Endothelial cell of umbilical vein (primary cell): ENCODE results near the gene PPP1R1C. TPM values are rescaled to one million over a fixed set of nuclear protein-coding genes. Genes with fewer than 3 reads are reported as not detected.

Experiments
- BruUV-seq: library from RNA; stranded (reverse); fragments of 400-500 nt; replicated peaks from 2 replicates; lab custom pipeline; 2021; lab: Mats Ljungman, UMichigan
- CTCF ChIA-PET: fragments of 300-600, 350-600 bp; sonication (Branson Sonifier 250); formaldehyde crosslinking; loops from one replicate; lab custom pipeline; 2021; ENCODE audit warnings: antibody characterized with exemption, inconsistent platforms; lab: Charles Lee
- POLR2A ChIA-PET: fragments of 300-600, 350-600 bp; sonication (Branson Sonifier 250); formaldehyde crosslinking; loops from one replicate; lab custom pipeline; 2021; ENCODE audit warnings: antibody characterized with exemption, inconsistent platforms; lab: Charles Lee
- DNase-seq: peaks from one replicate; pipeline ENCODE4 v3.0.0-alpha.2; 2011; ENCODE audit warnings: low read depth, low spot score
- FAIRE-seq: peaks from 2 replicates; lab custom pipeline; 2011; peaks lifted over from hg19 to GRCh38; lab: Jason Lieb, UNC
- H2AFZ ChIP-seq: 2 replicates; pipeline ENCODE4 v1.6.0; 2012; ENCODE audit warnings: low read depth, low read length, control low read depth, inconsistent platforms
- H3K27ac ChIP-seq: 2 replicates; pipeline ENCODE4 v1.5.1; 2011; ENCODE audit warnings: low read depth, mild to moderate bottlenecking, control low read depth, low read length, moderate library complexity; ENCODE audit not compliant: insufficient read depth
- H3K27me3 ChIP-seq, 2 experiments: 2 replicates each; pipeline versions ENCODE4 v1.6.0 to v1.6.1; 2011; ENCODE audit warnings: low read length in 2 of 2, mixed read lengths in 1 of 2; ENCODE audit not compliant: control insufficient read depth in 2 of 2, insufficient read depth in 2 of 2
- H3K36me3 ChIP-seq, 2 experiments: 2 replicates in 1 of 2; 3 replicates in 1 of 2; pipeline ENCODE4 v1.5.1; 2011; ENCODE audit warnings: low read length in 2 of 2, mild to moderate bottlenecking in 1 of 2, moderate library complexity in 1 of 2; ENCODE audit not compliant: control insufficient read depth in 2 of 2, insufficient read depth in 2 of 2; ENCODE audit errors: extremely low read depth in 1 of 2
- H3K4me1 ChIP-seq: 3 replicates; pipeline ENCODE4 v1.5.1; 2011; ENCODE audit warnings: mild to moderate bottlenecking, low read length; ENCODE audit not compliant: control insufficient read depth, insufficient read depth; ENCODE audit errors: extremely low read depth
- H3K4me2 ChIP-seq: 2 replicates; pipeline ENCODE4 v1.6.1; 2011; ENCODE audit warnings: low read length, control low read depth, mixed read lengths; ENCODE audit not compliant: insufficient read depth
- H3K4me3 ChIP-seq, 3 experiments: fragments of 200-600 bp in 1 of 3; sonication (generic), shearing (Covaris generic) in 1 of 3; replicated peaks in 1 of 3; 2 replicates each; pipeline ENCODE4 v1.5.1; 2011 to 2016; ENCODE audit warnings: control low read depth in 3 of 3, low read length in 3 of 3, mild to moderate bottlenecking in 2 of 3, inconsistent platforms in 1 of 3, low read depth in 1 of 3, moderate library complexity in 1 of 3; ENCODE audit not compliant: insufficient read depth in 1 of 3
- H3K79me2 ChIP-seq: 2 replicates; pipeline ENCODE4 v1.6.0; 2012; ENCODE audit warnings: low read length, inconsistent platforms; ENCODE audit not compliant: control insufficient read depth, insufficient read depth
- H3K9ac ChIP-seq: replicated peaks from 2 replicates; pipeline ENCODE3; 2011; ENCODE audit warnings: low read length, control low read depth; ENCODE audit not compliant: insufficient read depth; ENCODE audit errors: extremely low read depth
- H3K9me1 ChIP-seq: replicated peaks from 3 replicates; pipeline ENCODE4 v1.6.0; 2011; ENCODE audit warnings: mild to moderate bottlenecking, low read length; ENCODE audit not compliant: control insufficient read depth, insufficient read depth; ENCODE audit errors: extremely low read depth
- H3K9me3 ChIP-seq: replicated peaks from 2 replicates; pipeline ENCODE4 v1.5.1; 2012; ENCODE audit warnings: low read length, inconsistent platforms; ENCODE audit not compliant: control insufficient read depth, insufficient read depth
- H4K20me1 ChIP-seq: replicated peaks from 2 replicates; pipeline ENCODE3; 2011; ENCODE audit warnings: mild to moderate bottlenecking, low read length; ENCODE audit not compliant: control insufficient read depth, insufficient read depth; ENCODE audit errors: extremely low read depth
- CTCF ChIP-seq, 2 donors: IDR thresholded peaks; 1 replicate in 1 of 2; 2 replicates in 1 of 2; pipeline ENCODE4 v1.5.1; 2011; ENCODE audit warnings: low read length in 2 of 2, mild to moderate bottlenecking in 2 of 2, moderate library complexity in 2 of 2, control low read depth in 1 of 2, inconsistent platforms in 1 of 2, low read depth in 1 of 2; ENCODE audit not compliant: insufficient read depth in 1 of 2; ENCODE audit errors: extremely low read depth in 1 of 2
- EZH2 ChIP-seq: IDR thresholded peaks from 2 replicates; pipeline ENCODE4 v1.6.1; 2012; ENCODE audit warnings: borderline replicate concordance, low read depth, mild to moderate bottlenecking, moderate library complexity, low read length, inconsistent platforms; ENCODE audit not compliant: severe bottlenecking
- FOS ChIP-seq: IDR thresholded peaks from 2 replicates; pipeline ENCODE4 v1.6.1; 2011; ENCODE audit warnings: mild to moderate bottlenecking, low read length, moderate library complexity, borderline replicate concordance; ENCODE audit not compliant: insufficient read depth
- GATA2 ChIP-seq: IDR thresholded peaks from 2 replicates; pipeline ENCODE4 v1.7.0; 2011; ENCODE audit warnings: low read depth, mild to moderate bottlenecking, moderate library complexity, mixed read lengths, low read length; ENCODE audit not compliant: insufficient read length, insufficient read depth
- JUN ChIP-seq: IDR thresholded peaks from 2 replicates; pipeline ENCODE4 v1.6.1; 2011; ENCODE audit warnings: borderline replicate concordance, low read depth; ENCODE audit not compliant: insufficient read length, insufficient read depth
- MAX ChIP-seq: IDR thresholded peaks from 2 replicates; pipeline ENCODE4 v1.6.1; 2011; ENCODE audit not compliant: insufficient read depth, insufficient read length
- MYC ChIP-seq: IDR thresholded peaks from one replicate; pipeline ENCODE4 v1.6.1; 2011; ENCODE audit warnings: mild to moderate bottlenecking, low read depth, low read length
- POLR2A ChIP-seq: IDR thresholded peaks from 2 replicates; pipeline ENCODE4 v1.6.1; 2012; ENCODE audit warnings: low read depth, mild to moderate bottlenecking, control low read depth, low read length
- POLR2AphosphoS5 ChIP-seq: IDR thresholded peaks from 2 replicates; pipeline ENCODE4 v1.6.1; 2012; ENCODE audit warnings: low read depth, mild to moderate bottlenecking, control low read depth, low read length, moderate library complexity; ENCODE audit not compliant: insufficient read depth
- dilution Hi-C: fragments of 300-500 bp; cut with MboI; formaldehyde crosslinking; loops from one replicate; pipeline ENCODE4 v1.15.0; 2019; ENCODE audit warnings: low sequenced_read_pairs; ENCODE audit not compliant: extremely low pct_ligation_motif_present
- intact Hi-C: fragments of 100-400 bp; cut with micrococcal nuclease; formaldehyde crosslinking; loops from one replicate; pipeline ENCODE4 v1.10.0; 2022
- polyA plus RNA-seq, 4 experiments: library from polyadenylated mRNA; depleted of rRNA in 3 of 4; stranded (reverse) in 3 of 4; unstranded in 1 of 4; fragments of >200 nt; gene quantifications; 2 replicates each; pipeline versions ENCODE4 v1.2.1 to v1.2.3, GENCODE V29; 2011 to 2012; ENCODE audit warnings: missing spikeins in 1 of 4
- total RNA-seq: library from RNA; stranded (reverse); gene quantifications from 2 replicates; pipeline ENCODE4 v1.2.3, GENCODE V29; 2021

PPP1R1C gene
- total and polyA plus RNA-seq, 2 donors (not counting 3 experiments of a cell fraction or from before 2014, with no cell fraction given) = 0.26 TPM; not detected in 1

DNA sequence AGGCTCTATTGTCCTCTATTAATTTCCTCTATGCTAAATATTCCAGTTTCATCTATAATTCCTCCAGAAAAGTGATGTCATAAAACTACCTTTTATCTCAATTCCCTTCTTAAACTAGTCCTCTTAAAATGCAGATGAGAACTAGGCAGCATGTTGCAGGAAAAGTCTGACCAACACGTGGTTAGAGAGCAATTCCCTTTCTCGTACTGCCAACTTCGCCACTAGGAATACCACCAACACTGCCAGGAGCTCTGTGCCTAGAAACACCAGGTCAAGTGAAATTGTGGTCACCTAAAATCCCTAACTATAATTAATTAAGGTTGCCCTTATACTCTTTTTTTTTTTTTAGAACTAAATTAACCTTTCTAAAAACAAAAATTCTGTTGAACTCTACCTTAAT, 127.7 kb downstream of the PPP1R1C start:
- DNase-seq (no peak), FAIRE-seq (no peak)
- ChIA-PET POLR2A (no interaction called here), CTCF (no interaction called here)
- Histone ChIP-seq H3K27me3 (no peaks in the 10 kb centered on the region), H3K9ac (no peak overlapping the region), H3K4me2 (no peak overlapping the region), H3K9me1 (no peaks in the 10 kb centered on the region), H3K27ac (no peak overlapping the region), H3K79me2 (no peaks in the 10 kb centered on the region), H3K4me1 (no peaks in the 10 kb centered on the region), H4K20me1 (no peaks in the 10 kb centered on the region), H3K4me3 (no peak overlapping the region), H3K36me3 (no peaks in the 10 kb centered on the region), H3K9me3 (no peaks in the 10 kb centered on the region), H2AFZ (no peak overlapping the region)
- no peak for TF ChIP-seq FOS
- no peak for TF ChIP-seq JUN
- TF ChIP-seq POLR2AphosphoS5 = no peak
- no peak for TF ChIP-seq MYC
- no peak for TF ChIP-seq GATA2
- TF ChIP-seq EZH2 = no peak
- TF ChIP-seq POLR2A = no peak
- BruUV-seq = no TSS peak
- intact Hi-C loops = no loop called here
- dilution Hi-C loops = no loop called here

DNA sequence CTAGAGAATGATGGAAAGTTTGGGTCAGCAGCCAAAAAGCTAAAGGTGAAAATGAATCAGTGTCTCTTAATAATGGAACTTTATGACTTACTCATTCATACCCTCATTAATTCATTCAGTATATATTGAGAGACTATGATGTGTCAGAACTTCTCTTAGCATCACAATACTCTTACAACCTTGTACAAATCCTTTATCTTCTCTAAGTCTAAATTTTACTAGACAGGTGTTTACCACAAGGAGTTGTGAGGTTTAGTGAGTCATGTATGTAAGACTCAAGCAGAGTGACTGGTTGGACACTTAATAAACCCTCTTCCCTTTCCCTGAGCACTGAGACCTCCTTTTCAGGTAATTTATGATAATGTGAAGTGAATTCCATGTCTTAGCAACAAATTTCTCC, 129.6 kb downstream of the PPP1R1C start:
- FAIRE-seq (no peak), DNase-seq (no peak)
- H3K4me2 ChIP-seq = no peak overlapping the region
- TF ChIP-seq MAX = no peak
- no peak for TF ChIP-seq POLR2AphosphoS5
- TF ChIP-seq POLR2A = no peak
- no peak for TF ChIP-seq MYC
- no peak for TF ChIP-seq JUN
- TF ChIP-seq FOS = no peak
- no peak for TF ChIP-seq EZH2
- no peak for TF ChIP-seq CTCF (IDR thresholded peaks at IDR 0.05; ENCODE audit: extremely low read depth in 1 of 2, insufficient read depth in 1 of 2, low read depth in 1 of 2, low read length in 2 of 2)
- TF ChIP-seq GATA2 = no peak
- no peak overlapping the region for H3K4me3 ChIP-seq
- H3K27me3 ChIP-seq = no peaks in the 10 kb centered on the region
- no TSS peak for BruUV-seq
- intact Hi-C loops (no loop called here), dilution Hi-C loops (no loop called here)
- no peaks in the 10 kb centered on the region for H3K79me2 ChIP-seq
- POLR2A ChIA-PET = no interaction called here
- no peaks in the 10 kb centered on the region for H3K36me3 ChIP-seq
- no peaks in the 10 kb centered on the region for H4K20me1 ChIP-seq
- no peak overlapping the region for H2AFZ ChIP-seq
- no peak overlapping the region for H3K27ac ChIP-seq
- no peaks in the 10 kb centered on the region for H3K9me3 ChIP-seq
- no peak overlapping the region for H3K9ac ChIP-seq
- CTCF ChIA-PET = no interaction called here
- no peaks in the 10 kb centered on the region for H3K9me1 ChIP-seq
- H3K4me1 ChIP-seq = no peaks in the 10 kb centered on the region
